Measurements from ENCODE around the gene NEB.

Gene NEB, protein sequence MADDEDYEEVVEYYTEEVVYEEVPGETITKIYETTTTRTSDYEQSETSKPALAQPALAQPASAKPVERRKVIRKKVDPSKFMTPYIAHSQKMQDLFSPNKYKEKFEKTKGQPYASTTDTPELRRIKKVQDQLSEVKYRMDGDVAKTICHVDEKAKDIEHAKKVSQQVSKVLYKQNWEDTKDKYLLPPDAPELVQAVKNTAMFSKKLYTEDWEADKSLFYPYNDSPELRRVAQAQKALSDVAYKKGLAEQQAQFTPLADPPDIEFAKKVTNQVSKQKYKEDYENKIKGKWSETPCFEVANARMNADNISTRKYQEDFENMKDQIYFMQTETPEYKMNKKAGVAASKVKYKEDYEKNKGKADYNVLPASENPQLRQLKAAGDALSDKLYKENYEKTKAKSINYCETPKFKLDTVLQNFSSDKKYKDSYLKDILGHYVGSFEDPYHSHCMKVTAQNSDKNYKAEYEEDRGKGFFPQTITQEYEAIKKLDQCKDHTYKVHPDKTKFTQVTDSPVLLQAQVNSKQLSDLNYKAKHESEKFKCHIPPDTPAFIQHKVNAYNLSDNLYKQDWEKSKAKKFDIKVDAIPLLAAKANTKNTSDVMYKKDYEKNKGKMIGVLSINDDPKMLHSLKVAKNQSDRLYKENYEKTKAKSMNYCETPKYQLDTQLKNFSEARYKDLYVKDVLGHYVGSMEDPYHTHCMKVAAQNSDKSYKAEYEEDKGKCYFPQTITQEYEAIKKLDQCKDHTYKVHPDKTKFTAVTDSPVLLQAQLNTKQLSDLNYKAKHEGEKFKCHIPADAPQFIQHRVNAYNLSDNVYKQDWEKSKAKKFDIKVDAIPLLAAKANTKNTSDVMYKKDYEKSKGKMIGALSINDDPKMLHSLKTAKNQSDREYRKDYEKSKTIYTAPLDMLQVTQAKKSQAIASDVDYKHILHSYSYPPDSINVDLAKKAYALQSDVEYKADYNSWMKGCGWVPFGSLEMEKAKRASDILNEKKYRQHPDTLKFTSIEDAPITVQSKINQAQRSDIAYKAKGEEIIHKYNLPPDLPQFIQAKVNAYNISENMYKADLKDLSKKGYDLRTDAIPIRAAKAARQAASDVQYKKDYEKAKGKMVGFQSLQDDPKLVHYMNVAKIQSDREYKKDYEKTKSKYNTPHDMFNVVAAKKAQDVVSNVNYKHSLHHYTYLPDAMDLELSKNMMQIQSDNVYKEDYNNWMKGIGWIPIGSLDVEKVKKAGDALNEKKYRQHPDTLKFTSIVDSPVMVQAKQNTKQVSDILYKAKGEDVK (N-terminal part only)

DNA sequence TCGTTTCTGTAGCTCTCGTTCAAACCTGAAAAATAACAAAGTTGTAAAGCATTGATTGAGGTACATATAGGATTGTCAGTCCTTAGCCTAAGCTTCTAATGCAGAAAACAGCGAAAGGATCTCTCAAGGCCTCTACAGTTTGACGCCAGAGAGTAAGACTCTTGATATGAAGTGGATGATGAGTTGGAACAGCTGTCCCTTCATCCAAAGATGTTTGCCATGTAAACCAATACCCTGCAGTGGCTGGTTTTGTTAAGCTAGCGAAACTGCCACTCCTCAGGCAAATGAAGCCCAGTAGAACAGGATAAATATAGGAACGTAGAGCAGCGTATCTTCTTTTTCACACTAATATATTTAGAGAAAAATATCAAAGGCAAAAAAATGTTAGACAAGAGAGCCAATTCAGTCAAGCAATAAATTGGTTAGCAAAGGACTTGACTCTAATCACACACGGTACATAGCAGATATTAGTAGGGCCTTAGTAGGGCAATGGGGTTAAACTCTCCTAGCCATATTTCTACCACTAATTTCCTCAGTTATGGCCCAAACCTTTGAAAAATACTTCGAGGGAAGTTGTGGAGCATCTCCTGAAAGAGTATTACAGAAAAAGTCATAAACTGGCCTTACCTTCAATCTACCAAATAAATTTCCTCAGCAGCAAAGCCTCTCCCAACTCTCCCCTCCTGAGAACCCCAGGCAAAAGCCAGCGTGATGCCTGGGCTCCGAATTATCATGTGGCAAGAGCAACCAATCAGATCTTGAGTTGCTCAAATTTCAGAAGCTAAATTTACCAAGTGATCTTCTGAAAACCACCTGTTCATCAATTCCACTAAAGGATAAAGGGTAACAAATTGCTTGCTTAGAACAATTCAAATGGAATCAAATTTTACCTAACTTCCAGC is at the start of gene NEB:
Gene NEB, minus strand, starts transcription at position 706 of the 902 bp plus-strand sequence. CDS start 1,320 bp downstream, outside the sequence.
- no peaks in the 10 kb centered on the region for H3K27me3 ChIP-seq (ENCODE audit: control insufficient read depth, low read length)
- H3K4me1 ChIP-seq (ENCODE audit: control insufficient read depth, low read length): no peaks in the 10 kb centered on the region
- TF ChIP-seq, protein P1, sequence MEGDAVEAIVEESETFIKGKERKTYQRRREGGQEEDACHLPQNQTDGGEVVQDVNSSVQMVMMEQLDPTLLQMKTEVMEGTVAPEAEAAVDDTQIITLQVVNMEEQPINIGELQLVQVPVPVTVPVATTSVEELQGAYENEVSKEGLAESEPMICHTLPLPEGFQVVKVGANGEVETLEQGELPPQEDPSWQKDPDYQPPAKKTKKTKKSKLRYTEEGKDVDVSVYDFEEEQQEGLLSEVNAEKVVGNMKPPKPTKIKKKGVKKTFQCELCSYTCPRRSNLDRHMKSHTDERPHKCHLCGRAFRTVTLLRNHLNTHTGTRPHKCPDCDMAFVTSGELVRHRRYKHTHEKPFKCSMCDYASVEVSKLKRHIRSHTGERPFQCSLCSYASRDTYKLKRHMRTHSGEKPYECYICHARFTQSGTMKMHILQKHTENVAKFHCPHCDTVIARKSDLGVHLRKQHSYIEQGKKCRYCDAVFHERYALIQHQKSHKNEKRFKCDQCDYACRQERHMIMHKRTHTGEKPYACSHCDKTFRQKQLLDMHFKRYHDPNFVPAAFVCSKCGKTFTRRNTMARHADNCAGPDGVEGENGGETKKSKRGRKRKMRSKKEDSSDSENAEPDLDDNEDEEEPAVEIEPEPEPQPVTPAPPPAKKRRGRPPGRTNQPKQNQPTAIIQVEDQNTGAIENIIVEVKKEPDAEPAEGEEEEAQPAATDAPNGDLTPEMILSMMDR (IDR thresholded peaks at IDR 0.05; ENCODE audit: low read depth, low read length, poor library complexity, severe bottlenecking): no peak
- TF ChIP-seq EZH2phosphoT487 (IDR thresholded peaks at IDR 0.05; ENCODE audit: borderline replicate concordance, low read length): no peak
- no peaks in the 10 kb centered on the region for H3K9me3 ChIP-seq (ENCODE audit: control insufficient read depth, insufficient read depth, low read length)
- no peak within 1 kb of the TSS for H3K4me2 ChIP-seq (ENCODE audit: low read length)
- no peaks in the 10 kb centered on the region for H3F3A ChIP-seq (ENCODE audit: control insufficient read depth, insufficient read depth)
- no peak within 1 kb of the TSS for H3K4me3 ChIP-seq (ENCODE audit: low read length)
- H4K20me1 ChIP-seq (ENCODE audit: control insufficient read depth, insufficient read depth, low read depth, low read length): no peaks in the 10 kb centered on the region
- H3K9me2 ChIP-seq (replicated peaks; ENCODE audit: control insufficient read depth, low read length): no peaks in the 10 kb centered on the region
- H3K79me2 ChIP-seq (ENCODE audit: control insufficient read depth, low read length): no peaks in the 10 kb centered on the region
- no peaks in the 10 kb centered on the region for H3K36me3 ChIP-seq (ENCODE audit: control insufficient read depth, low read length)
- no peak within 1 kb of the TSS for H3K27ac ChIP-seq (ENCODE audit: low read depth, low read length)

DNA sequence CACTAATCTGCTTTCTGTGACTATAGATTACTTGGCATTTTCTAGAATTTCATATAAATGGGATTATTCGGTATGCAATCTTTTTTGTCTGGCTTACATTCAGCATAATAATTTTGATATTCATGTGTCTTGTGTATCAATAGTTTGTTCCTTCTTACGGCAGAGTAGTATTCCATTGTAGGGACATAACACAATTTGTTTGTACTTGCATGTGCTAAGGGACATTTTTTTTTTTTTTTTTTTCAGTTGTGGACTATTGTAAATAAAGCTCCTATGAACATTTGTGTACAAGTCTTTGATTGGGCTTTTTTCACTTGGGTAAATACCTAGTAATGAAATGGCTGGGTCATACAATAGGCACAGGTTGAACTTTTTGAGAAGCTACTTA is 48.9 kb upstream of the NEB start:
- Histone ChIP-seq H3K27ac (ENCODE audit: low read depth, low read length) (no peak overlapping the region), H3K27me3 (ENCODE audit: control insufficient read depth, low read length) (no peaks in the 10 kb centered on the region), H3K79me2 (ENCODE audit: control insufficient read depth, low read length) (no peaks in the 10 kb centered on the region), H3K36me3 (ENCODE audit: control insufficient read depth, low read length) (peaks cover 14% of the 10 kb centered on the region), H3K9me2 (replicated peaks; ENCODE audit: control insufficient read depth, low read length) (no peaks in the 10 kb centered on the region), H3K9me3 (ENCODE audit: control insufficient read depth, insufficient read depth, low read length) (no peaks in the 10 kb centered on the region), H3K4me2 (ENCODE audit: low read length) (no peak overlapping the region), H4K20me1 (ENCODE audit: control insufficient read depth, insufficient read depth, low read depth, low read length) (no peaks in the 10 kb centered on the region), H3K4me1 (ENCODE audit: control insufficient read depth, low read length) (no peaks in the 10 kb centered on the region), H3F3A (ENCODE audit: control insufficient read depth, insufficient read depth) (no peaks in the 10 kb centered on the region), H3K4me3 (ENCODE audit: low read length) (no peak overlapping the region)
- TF ChIP-seq, protein P1 (IDR thresholded peaks at IDR 0.05; ENCODE audit: low read depth, low read length, poor library complexity, severe bottlenecking): no peak
- TF ChIP-seq EZH2phosphoT487 (IDR thresholded peaks at IDR 0.05; ENCODE audit: borderline replicate concordance, low read length): no peak
